ENCODE data around the gene PTGIS.
A peak's percentile ranks its signal among the peaks of the same experiment; 100 is the strongest.
"Not testable (repeated sequence)": the region's sequence is repeated elsewhere in the genome, so short reads cannot be mapped to it uniquely, and the experiment has no call there.

The PTGIS gene

DNA sequence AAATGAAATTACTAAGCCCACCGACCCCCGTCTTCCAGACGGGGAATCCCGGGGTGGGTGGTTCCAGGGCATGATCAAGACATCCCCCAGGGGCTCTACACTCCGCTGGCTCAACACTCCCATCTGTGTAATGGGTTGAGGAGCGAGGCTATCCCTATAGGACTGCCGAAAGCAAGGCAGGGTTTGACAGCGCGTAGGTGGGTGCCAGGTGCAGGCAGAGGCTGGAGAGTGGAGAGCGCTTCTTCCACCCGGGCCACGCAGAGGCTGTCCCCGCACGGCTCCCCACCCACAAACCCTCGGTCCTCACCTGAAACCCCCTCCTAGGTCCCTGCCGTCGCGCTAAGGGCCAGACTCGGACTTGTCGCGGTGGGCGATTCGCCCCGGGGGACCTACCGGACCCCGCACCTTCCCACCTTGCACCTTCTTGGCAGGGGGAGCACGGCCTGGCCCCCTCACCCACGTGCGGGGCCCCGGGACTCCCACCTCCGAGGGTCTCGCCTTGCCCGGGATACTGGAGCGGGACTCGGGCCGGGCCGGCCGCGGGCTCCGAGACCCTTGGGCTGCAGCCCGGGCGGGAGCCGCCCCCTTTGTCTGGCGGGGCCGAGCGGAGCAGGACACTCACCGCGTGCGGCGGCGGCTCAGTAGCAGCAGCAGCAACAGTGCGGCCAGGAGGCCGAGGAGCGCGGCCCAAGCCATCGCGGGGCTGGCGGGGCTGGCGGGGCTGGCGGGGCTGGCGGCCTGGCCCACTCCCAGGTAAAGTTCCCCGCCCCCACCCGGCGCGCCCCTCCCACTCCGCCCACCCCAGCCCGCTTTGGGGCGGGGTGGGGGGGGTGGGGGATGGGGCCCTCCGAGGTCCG, at the start of gene PTGIS:
PTGIS (minus strand) TSS at position 717 of the 857 bp plus-strand sequence; CDS start at position 696, 21 bp downstream.
- DNase-seq (ENCODE audit: low spot score), result no peak

DNA sequence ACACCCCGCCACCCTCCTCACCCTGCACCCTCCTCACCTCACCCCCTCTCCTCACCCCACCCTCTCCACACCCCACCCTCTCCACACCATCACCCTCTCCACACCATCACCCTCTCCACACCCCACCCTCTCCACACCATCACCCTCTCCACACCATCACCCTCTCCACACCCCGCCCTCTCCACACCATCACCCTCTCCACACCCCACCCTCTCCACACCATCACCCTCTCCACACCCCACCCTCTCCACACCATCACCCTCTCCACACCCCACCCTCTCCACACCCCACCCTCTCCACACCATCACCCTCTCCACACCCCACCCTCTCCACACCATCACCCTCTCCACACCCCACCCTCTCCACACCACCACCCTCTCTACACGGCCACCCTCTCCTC, 49.5 kb upstream of the PTGIS start:
- not testable (repeated sequence) for DNase-seq (ENCODE audit: low spot score)

- no peak for DNase-seq (ENCODE audit: low spot score)
These were observed 48.4 kb upstream of the PTGIS start for GRCh38 chr20:49616154-49617007.

DNA sequence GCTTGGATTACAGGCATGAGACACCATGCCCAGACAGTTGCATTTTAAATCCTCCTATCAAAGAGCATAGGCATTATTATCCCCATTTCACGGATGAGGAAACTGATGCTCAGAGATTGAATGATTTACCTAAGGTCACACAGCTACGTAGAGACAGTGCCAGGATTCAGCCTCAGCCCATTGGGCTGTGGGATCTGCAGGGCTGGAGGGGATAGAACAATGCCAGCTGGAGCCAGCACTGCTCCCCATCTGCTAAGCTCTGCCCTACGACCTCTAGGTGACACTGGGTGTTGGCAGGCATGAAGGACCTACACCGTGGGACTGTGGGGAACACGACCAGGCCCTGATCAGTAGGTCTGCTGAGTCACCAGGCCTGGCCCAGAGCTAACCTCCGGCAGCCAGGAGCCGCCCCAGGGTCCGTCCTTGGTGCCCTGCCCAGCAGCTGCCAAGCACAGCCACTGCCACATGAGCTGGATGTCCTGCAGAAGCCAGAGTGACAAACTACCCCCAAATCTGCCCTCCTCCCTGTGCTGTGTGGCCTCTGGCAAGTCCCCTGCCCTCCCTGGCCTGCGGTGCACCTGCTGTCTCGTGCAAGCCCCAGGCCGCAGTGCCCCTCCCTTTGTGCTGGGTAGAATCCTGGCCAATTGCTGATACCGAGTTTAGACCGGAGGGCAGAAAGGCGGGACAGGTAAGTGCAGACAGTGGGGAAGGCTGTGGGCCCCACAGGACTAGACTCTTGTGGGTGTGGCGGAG, 47.6 kb upstream of the PTGIS start:
- DNase-seq (ENCODE audit: low spot score), result no peak

DNA sequence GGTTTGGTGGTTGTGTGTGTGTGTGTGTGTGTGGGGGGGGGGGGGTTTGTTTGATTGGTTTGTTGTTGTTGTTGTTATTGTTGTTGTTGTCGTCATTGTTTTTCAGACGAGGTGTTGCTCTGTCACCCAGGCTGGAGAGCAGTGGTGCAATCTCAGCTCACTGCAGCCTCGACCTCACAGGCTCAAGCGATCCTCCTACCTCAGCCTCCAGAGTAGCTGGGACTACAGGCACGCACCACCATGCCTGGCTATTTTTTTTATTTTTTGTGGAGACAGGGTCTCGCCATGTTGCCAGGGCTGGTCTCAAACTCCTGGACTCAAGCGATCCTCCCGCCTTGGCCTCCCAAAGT, 47.1 kb upstream of the PTGIS start:
- DNase-seq (ENCODE audit: low spot score), result not testable (repeated sequence)

DNA sequence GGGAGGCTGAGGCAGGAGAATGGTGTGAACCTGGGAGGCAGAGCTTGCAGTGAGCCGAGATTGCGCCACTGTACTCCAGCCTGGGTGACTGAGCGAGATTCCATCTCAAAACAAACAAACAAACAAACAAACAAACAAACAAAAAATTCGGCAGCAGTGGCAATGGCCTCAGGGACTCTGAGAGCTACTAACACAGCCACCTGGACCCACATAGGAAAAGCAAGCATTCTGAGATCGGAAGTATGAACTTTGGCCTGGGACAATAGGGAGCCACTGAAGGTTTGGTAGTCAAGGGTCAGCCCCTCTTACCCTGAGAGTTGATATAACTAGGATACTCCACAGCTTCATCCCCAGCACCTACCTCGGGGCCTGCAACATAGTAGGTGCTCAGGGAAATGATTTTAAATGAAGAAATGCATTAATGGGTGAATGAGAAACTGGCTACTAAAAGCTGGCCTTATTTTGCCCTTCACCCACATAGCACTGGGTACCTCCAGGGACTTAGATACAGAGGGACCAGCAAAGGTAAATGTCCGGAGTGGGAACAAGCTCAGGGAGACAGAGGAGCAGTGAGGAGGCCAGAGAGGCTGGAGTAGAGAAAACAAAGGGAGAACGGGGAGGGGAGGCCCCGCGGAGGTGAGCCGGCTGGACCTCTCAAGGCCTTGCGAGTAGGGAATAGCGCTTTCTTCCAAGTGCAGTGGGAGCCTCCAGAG, 46.6 kb upstream of the PTGIS start:
- no peak for DNase-seq (ENCODE audit: low spot score)

GRCh38 chr20:49612127-49612738, 44.3 kb upstream of the PTGIS start:
- peak; percentile 96 for DNase-seq (ENCODE audit: low spot score)

DNA sequence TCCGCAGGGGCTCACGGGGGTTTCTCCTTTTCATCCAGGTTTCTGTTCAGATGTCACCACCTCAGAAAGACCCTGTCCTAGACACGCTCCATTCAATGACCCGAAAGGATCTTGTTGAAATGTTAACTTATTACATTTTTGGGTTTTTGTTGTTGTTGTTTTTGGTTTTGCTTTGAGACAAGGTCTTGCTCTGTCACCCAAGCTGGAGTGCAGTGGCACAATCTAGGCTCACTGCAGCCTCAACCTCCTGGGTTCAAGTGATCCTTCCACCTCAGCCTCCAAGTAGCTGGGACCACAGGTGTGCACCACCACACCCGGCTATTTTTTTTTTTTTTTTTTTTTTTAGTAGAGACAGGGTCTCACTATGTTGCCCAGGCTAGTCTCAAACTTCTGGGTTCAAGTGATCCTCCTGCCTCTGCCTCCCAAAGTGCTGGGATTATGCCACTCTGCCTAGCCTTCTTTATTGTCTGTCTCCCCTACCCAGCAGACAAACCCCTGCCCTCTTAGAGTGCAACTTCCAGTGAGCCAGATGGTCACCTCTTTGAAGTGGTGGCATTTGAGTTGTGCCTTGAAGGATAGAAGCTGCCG, 43.7 kb upstream of the PTGIS start:
- not testable (repeated sequence) for DNase-seq (ENCODE audit: low spot score)

DNA sequence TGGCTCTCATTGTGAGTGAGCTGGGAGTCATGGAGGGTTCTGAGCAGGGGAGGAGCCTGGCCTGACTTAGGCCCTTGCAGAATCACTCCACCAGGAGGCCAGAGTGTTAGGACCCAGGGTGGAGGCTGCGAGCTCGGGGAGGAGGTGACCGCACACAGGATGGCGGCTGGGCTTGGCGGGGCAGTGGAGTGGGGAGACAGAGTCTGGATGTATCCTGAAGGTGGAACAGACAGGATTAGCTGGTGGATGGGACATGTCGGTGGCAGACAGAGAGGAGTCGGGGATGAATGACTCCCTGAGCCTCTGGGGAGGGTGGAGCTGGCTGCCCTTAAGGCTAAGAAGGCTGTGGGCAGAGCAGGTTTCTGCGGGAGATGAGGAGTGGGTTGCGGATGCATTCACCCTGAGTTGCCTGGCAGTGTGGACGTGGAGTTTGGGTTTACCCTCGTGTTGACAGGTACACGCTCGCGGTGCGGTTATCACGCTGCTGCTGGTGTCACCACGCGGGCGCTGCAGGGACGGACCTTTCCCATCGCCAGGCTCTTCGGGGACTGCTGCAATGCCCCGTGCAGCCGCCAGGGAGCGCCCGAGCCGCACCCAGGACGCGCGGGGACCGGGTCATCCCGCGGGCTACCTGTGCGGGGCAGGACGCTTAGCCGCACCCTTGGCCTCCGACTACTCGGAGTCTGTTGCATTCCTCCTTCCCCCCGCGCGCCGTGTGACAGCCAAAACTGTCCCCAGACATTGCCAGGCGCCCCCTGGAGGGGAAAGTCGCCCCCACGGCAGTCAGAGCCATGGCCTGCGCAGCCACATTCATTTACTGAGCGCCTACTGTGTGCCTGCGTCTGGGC, 43.0 kb upstream of the PTGIS start:
- DNase-seq (ENCODE audit: low spot score), result peak; percentile 60

GRCh38 chr20:49608752-49609670, 41.1 kb upstream of the PTGIS start:
- DNase-seq (ENCODE audit: low spot score), result no peak

DNA sequence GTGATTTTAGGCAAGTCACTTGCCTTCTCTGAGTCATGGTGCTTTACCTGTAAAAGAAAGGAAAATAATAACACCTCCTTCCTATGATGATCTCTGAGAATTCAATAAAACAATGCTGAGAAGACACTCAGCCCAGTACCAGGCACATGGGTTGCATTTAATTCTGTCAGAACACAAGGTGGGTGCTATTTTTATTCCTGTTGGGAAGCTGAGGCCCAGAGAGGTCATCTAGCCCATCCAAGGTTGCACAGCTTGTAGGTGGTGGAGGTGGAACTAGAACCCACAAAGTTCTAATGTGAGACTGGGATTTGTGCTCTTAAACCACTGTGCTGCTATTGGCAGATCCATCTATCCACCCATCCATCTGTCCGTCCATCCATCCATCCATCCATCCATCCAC, 39.6 kb upstream of the PTGIS start:
- no peak for DNase-seq (ENCODE audit: low spot score)

GRCh38 chr20:49603209-49603627, 35.3 kb upstream of the PTGIS start:
- no peak for DNase-seq (ENCODE audit: low spot score)

GRCh38 chr20:49602345-49603208, 34.6 kb upstream of the PTGIS start:
- no peak for DNase-seq (ENCODE audit: low spot score)

DNA sequence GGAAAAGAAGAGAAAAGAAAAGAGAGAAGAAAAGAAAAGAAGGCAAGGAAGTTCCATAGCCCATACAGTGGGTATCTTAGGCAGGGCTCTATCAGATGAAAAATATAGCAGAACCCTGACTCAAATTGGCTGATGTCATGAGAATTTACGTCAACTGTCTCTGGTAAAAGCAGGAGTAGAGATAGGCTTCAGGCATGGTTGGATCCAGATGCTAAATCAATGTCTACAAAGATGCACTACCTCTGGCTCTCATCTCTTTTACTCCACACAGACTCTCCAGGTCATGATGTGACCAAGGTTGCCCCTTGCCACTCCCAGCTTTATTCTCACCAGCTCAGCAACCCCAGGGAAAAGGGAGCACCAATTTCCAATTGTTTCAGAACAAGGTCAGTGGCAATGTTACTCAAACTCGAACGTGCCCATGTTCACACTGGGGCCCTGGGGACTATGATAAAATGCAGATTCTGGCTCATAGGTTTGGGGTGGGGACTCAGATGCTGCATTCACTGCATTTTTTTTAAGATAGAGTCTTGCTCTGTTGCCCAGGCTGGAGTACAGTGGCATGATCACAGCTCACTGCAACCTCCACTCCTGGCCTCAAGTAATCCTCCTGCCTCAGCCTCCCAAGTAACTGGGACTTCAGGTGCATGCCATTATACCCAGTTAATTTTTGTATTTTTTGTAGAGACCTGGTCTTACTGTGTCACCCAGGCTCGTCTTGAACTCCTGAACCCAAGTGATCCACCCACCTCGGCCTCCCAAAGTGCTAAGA, 33.4 kb upstream of the PTGIS start:
- no peak for DNase-seq (ENCODE audit: low spot score)

GRCh38 chr20:49599746-49600113, 31.8 kb upstream of the PTGIS start:
- no peak for DNase-seq (ENCODE audit: low spot score)

GRCh38 chr20:49597825-49598395, 30.0 kb upstream of the PTGIS start:
- no peak for DNase-seq (ENCODE audit: low spot score)
